Fibroblast of skin of left biceps (primary cell): ENCODE results near the gene PRKCQ.

Experiments
- DNase-seq, 2 experiments: peaks; one replicate each; pipeline ENCODE4 v3.0.0-alpha.2; 2013; ENCODE audit warnings: low read depth in 2 of 2

PRKCQ gene

GRCh38 chr10:6567884-6568283, 12.2 kb downstream of the PRKCQ start:
- DNase-seq = no peak

GRCh38 chr10:6567203-6567703, 12.8 kb downstream of the PRKCQ start:
- DNase-seq = no peak

GRCh38 chr10:6565588-6565987, 14.5 kb downstream of the PRKCQ start:
- DNase-seq = no peak

GRCh38 chr10:6564367-6564766, 15.7 kb downstream of the PRKCQ start:
- DNase-seq = no peak

GRCh38 chr10:6563731-6564130, 16.3 kb downstream of the PRKCQ start:
- DNase-seq = no peak

GRCh38 chr10:6563075-6563474, 17.0 kb downstream of the PRKCQ start:
- DNase-seq = no peak

GRCh38 chr10:6562221-6562620, 17.9 kb downstream of the PRKCQ start:
- no peak for DNase-seq

- no peak for DNase-seq
Observed at GRCh38 chr10:6561552-6561951, 18.5 kb downstream of the PRKCQ start.

- no peak for DNase-seq
Observed at GRCh38 chr10:6558759-6559461, 21.2 kb downstream of the PRKCQ start.

GRCh38 chr10:6558272-6558671, 21.8 kb downstream of the PRKCQ start:
- no peak for DNase-seq

GRCh38 chr10:6553937-6554336, 26.1 kb downstream of the PRKCQ start:
- DNase-seq = no peak

- no peak for DNase-seq
Observed at GRCh38 chr10:6543431-6544005, 36.6 kb downstream of the PRKCQ start.

GRCh38 chr10:6542999-6543430, 37.1 kb downstream of the PRKCQ start:
- DNase-seq = no peak

- DNase-seq = no peak
Observed at GRCh38 chr10:6539833-6540232, 40.2 kb downstream of the PRKCQ start.

- DNase-seq = no peak
Observed at GRCh38 chr10:6537770-6538169, 42.3 kb downstream of the PRKCQ start.

GRCh38 chr10:6536102-6536501, 44.0 kb downstream of the PRKCQ start:
- DNase-seq = no peak

GRCh38 chr10:6535156-6535764, 44.8 kb downstream of the PRKCQ start:
- no peak for DNase-seq

- no peak for DNase-seq
Observed at GRCh38 chr10:6532321-6532720, 47.8 kb downstream of the PRKCQ start.

- DNase-seq = no peak
Observed at GRCh38 chr10:6530966-6531365, 49.1 kb downstream of the PRKCQ start.

GRCh38 chr10:6530211-6530840, 49.8 kb downstream of the PRKCQ start:
- DNase-seq = no peak

GRCh38 chr10:6528198-6528950, 51.7 kb downstream of the PRKCQ start:
- no peak for DNase-seq

GRCh38 chr10:6525599-6526165, 54.4 kb downstream of the PRKCQ start:
- no peak for DNase-seq
